ENCODE data around the gene KIF13A.

The KIF13A gene

GRCh38 chr6:17987697-17988421 is 424 bp upstream of the KIF13A start:
- TF ChIP-seq, protein P1, sequence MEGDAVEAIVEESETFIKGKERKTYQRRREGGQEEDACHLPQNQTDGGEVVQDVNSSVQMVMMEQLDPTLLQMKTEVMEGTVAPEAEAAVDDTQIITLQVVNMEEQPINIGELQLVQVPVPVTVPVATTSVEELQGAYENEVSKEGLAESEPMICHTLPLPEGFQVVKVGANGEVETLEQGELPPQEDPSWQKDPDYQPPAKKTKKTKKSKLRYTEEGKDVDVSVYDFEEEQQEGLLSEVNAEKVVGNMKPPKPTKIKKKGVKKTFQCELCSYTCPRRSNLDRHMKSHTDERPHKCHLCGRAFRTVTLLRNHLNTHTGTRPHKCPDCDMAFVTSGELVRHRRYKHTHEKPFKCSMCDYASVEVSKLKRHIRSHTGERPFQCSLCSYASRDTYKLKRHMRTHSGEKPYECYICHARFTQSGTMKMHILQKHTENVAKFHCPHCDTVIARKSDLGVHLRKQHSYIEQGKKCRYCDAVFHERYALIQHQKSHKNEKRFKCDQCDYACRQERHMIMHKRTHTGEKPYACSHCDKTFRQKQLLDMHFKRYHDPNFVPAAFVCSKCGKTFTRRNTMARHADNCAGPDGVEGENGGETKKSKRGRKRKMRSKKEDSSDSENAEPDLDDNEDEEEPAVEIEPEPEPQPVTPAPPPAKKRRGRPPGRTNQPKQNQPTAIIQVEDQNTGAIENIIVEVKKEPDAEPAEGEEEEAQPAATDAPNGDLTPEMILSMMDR (conservative IDR thresholded peaks at IDR 0.05; ENCODE audit: control insufficient read depth, insufficient read depth, low read depth, low read length), result no peak
- DNase-seq (ENCODE audit: low read depth), result peak; percentile 49

DNA sequence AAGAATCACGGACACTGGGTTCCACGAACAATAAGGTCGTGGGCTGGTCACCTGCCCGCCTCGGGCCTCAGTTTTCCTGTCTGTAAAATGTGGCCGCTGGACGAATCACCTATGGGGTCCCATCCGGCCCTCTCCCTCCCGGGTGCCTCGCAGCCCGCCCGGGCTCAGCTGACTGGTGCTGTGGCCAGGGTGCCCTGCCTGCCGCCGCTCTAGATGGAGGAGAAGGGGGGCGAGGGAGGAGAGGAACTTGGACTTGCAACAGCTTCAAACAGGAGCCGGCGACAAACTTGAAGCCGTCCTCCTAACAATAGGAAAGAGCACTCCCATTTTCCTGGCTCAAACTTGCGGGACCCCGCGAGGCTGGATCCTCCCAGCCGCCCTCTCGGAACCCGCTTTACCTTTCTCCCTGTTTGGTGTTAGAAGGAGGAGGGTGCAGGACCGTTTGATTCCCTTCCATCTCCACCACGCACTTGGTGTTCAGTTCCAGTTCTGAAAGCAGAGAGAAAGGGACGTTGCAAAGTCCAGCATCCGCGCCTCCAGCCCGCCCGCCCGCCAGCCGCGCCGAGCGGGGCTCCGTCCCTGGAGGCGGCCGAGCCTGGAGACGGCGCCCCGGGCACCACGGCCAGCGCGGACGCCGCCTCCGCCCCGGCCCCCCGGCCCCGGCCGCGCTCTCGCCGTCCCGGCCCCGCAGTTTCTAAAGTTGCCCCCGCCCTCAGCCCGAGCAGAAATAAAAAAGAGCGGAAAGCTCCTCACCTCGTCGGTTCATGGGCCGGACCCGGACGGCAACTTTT is 584 bp downstream of the KIF13A start:
- TF ChIP-seq, protein P1 (conservative IDR thresholded peaks at IDR 0.05; ENCODE audit: control insufficient read depth, insufficient read depth, low read depth, low read length), result no peak
- peak; percentile 40 for DNase-seq (ENCODE audit: low read depth)
- H3K4me3 ChIP-seq (ENCODE audit: control insufficient read depth, low read depth, low read length), result peak overlapping the region; percentile 80

More at GRCh38 chr6:17987697-17988421, 424 bp upstream of the KIF13A start:
- peak overlapping the region; percentile 69 for H3K4me3 ChIP-seq (ENCODE audit: control insufficient read depth, low read depth, low read length)

DNA sequence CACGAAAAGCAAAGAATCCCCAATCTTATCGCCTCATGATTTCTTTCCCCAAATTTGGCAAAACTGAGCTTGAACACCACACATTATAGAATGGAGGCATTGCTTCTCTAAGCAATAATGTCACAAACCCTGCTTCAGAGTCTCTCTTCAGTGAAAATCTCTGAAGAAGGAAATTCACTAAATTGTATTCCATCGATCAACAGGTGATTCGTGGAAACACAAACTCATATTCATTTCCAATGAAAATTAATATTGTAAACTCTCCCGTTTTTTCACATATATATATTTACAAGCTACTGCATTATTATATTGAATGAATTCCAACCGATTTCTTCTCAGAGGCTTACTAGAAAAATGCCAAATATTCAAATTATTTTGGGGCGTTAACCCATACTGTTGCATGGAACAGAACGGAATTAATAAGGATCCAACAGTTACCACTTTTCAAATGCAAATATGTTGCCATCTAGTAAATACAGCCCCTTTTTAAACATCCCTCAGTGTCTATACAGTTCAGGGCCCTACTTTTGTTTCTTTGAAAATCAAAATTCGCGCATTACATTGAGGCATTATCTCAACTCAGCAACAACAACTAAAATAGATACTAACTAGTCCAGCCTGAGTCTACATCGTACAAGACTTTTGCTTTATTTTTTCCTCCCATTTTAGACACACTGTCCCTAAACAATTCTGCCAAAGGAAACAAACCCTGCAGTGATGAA is 1.3 kb downstream of the KIF13A start:
- no peak for DNase-seq (ENCODE audit: low read depth)
- H3K4me3 ChIP-seq (ENCODE audit: control insufficient read depth, low read depth, low read length), result peak overlapping the region; percentile 80
- TF ChIP-seq, protein P1 (conservative IDR thresholded peaks at IDR 0.05; ENCODE audit: control insufficient read depth, insufficient read depth, low read depth, low read length), result no peak

GRCh38 chr6:17984812-17985670 is 2.4 kb downstream of the KIF13A start:
- peak overlapping the region; percentile 37 for H3K4me3 ChIP-seq (ENCODE audit: control insufficient read depth, low read depth, low read length)
- peak; percentile 38 for DNase-seq (ENCODE audit: low read depth)
- TF ChIP-seq, protein P1 (conservative IDR thresholded peaks at IDR 0.05; ENCODE audit: control insufficient read depth, insufficient read depth, low read depth, low read length), result no peak

GRCh38 chr6:17984399-17984798 is 3.0 kb downstream of the KIF13A start:
- no peak overlapping the region for H3K4me3 ChIP-seq (ENCODE audit: control insufficient read depth, low read depth, low read length)
- DNase-seq (ENCODE audit: low read depth), result no peak
- TF ChIP-seq, protein P1 (conservative IDR thresholded peaks at IDR 0.05; ENCODE audit: control insufficient read depth, insufficient read depth, low read depth, low read length), result no peak

- TF ChIP-seq, protein P1 (conservative IDR thresholded peaks at IDR 0.05; ENCODE audit: control insufficient read depth, insufficient read depth, low read depth, low read length), result no peak
- DNase-seq (ENCODE audit: low read depth), result no peak
- H3K4me3 ChIP-seq (ENCODE audit: control insufficient read depth, low read depth, low read length), result no peak overlapping the region
Measured at GRCh38 chr6:17983730-17984129, 3.7 kb downstream of the KIF13A start.

Data from fibroblast of mammary gland (primary cell).